ENCODE results near the gene CENPB.
"Not testable (repeated sequence)": the region's sequence is repeated elsewhere in the genome, so short reads cannot be mapped to it uniquely, and the experiment has no call there.

CENPB gene

GRCh38 chr20:3786665-3787323, at the start of gene CENPB:
Gene CENPB (minus strand): TSS chr20:3786740. CDS start chr20:3786483, 257 bp downstream.
- DNase-seq, result peak; percentile 50

DNA sequence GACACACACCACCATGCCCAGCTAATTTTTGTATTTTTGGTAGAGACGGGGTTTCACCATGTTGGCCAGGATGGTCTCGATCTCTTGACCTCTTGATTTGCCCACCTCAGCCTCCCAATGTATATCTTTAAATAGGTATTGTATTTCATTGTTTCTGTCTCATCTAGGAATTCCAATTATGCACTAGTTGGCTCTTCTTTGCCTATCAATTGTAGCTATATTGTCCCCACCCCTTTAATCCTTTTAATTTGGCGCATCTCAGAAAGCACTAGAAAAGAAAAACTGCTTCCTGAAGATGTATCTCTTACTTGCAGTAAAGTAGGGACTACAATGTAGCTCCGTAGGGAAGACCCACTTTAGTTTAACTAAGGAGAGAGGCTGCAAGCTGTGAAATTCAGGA, 49.6 kb upstream of the CENPB start:
- no peak for DNase-seq

GRCh38 chr20:3829891-3830290, 43.4 kb upstream of the CENPB start:
- DNase-seq, result not testable (repeated sequence)

DNA sequence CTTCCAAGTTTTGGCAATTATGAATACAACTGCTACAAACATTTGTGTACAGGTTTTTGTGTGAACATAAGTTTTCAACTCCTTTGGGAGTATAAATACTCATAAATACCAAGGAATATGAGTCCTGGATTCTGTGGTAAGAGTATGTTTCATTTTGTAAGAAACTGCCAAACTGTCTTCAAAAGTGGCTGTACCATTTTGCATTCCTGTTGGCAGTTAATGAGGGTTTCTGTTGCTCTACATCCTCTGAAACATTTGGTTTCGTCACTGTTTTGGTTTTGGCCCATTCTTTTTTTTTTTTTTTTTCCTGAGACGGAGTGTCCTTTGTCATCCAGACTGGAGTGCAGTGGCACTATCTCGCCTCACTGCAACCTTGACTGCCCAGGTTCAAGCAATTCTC, 42.3 kb upstream of the CENPB start:
- DNase-seq, result no peak

GRCh38 chr20:3826420-3826819, 39.9 kb upstream of the CENPB start:
- no peak for DNase-seq

GRCh38 chr20:3825526-3825925, 39.0 kb upstream of the CENPB start:
- no peak for DNase-seq

- DNase-seq, result no peak
These were observed 37.3 kb upstream of the CENPB start for GRCh38 chr20:3823881-3824280.

DNA sequence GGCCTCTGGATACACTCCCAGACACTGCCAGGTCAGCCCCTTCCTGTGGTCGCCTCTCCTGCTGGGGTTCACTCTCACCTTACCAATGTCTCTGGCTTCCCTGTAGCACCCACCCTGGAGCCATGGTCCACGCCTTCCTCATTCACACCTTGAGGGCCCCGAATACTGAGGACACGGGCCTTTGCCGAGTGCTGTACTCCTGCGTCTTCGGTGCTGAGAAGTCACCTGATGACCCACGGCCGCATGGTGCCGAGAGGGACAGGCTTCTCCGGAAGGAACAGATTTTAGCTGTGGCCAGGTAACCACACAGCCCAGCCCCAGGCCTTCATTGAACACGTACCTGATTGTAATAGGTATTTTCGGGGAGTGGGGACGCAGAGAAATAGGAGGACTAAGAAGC, 35.5 kb upstream of the CENPB start:
- no peak for DNase-seq

DNA sequence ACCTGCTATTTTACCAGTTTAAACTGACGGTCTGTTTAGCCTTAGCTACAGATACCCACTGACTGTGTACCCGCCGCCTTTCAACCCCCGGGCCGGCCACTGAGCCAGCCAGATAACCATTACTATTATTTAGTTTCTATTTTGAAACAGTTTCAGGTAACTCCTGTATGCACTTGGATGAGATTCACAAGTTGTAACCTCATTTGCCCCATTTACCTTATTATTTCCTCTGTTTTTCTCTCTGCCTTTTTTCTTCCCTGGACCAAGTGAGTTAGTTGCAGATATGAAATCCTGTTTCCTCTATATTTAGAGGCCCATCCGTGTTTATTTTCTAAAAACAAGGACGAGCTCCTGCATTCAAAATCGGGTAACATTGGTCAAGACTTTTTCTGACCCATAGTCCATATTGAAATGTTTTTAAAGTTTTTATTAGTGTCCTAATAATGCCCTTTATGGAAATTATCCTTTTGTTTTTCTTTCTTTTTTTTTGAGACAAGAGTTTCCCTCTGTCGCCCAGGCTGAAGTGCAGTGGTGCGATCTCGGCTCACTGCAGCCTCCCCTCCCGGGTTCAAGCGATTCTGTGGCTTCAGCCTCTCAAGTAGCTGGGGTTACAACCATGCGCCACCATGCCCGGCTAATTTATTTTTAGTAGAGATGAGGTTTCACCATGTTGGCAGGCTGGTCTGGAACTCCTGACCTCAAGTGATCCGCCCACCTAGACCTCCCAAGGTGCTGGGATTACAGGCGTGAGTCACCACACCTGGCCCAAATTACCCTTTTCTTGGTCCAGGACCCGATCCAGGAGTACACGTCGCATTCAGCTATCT, 34.6 kb upstream of the CENPB start:
- no peak for DNase-seq

DNA sequence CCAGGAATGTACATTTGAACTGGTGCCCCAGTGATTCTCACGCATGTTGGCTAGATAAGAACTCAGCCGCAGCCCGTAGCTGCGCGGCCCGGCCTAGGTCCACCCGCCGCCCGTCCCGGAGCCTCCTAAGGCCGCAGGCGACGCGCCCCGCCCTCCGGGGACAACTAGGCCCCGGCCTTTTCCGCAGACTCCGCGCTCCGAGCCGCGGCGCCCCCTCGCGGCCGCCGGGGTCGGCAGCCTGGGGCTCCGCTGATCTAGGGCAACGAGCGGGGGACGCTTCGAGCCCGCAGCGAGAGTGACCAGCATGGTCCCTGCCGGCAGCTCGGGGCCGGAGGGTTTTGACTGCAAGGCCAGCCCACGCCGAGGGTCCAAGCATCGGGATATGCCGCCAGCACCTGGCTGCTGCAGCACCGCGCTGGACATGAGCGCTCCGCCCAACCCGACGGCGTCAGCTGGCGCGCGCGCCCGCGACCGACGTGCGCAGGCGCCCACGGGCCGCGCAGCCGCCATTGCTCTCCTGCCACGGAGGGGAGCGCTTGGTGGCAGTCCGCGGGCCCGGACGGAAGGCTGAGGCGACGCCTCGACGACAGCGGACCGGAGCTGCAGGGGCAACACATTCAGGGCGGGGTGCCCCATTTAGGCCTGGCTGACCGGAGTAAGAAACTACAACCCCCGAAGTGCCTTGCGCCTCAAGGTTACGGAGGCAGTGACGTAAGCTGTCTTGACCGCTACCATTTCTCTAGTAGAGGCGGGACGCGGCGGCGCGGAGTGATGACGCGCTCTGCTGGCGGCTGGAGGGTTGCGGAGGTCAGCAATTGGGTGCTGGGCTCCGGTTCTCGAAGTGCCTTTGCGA, 33.7 kb upstream of the CENPB start, which contains the start of gene AP5S1:
AP5S1 (plus strand) TSS at position 500 of the 853 bp plus-strand sequence. CDS start 1,571 bp downstream, outside the sequence.
- peak; percentile 90 for DNase-seq

DNA sequence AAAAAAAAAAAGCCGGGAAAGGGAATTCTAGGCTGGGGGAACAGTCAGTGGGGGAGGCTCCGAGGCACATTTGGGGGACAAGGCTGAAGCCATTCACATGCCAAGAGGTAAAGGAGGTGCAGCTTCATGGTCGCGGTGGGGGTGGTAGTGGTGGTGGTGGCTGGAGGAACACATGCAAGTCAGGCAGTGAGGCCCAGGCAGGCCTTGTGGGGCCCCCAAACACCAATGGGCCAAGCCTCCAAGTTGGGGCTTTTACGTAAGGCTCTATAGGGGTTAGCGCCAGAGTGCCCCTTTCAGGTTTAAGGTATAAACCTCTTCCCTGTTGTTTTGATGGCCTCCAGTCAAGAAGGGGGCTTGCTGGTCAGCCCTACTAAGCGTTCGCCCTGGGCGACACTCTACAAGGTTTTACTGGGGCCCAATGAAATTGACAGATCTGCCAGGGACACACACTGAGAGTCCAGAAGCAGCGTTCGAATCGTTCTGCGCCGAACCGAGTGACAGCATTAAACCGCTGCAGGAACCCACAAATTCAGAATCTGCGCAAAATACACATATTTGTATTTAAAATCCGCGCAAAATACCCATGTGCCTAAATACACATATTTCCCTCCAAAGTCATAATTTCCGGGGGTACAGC, 33.0 kb upstream of the CENPB start:
- no peak for DNase-seq

- peak; percentile 53 for DNase-seq
These were observed 31.9 kb upstream of the CENPB start for GRCh38 chr20:3818155-3819151.

DNA sequence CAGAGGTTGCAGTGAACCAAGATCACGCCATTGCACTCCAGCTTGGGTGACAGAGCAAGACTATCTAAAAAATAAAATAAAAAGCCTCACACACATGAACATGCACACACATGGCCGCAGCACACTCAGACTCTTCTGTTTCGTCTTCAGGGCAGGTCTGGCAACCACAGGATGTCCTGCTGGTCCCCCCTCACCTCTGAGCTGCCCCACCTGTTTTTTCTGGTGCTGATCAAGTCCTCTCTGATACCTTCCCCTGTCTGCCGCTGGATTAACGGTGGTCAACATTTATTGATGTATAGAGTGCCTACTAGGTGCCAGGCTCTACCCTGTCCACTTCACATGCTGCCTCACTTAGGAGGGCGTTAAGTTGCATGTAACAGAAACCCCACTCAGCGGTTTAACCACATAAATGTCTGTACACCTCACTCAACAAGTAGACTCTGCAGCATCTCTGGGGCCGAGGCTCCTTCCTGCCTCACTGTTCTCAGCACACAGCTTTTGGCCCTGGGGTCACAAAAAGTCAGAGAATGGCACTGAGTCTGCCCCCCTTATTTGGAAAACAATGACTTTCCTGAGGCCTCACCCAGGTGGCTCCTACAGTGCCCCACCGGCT, 29.3 kb upstream of the CENPB start:
- no peak for DNase-seq

DNA sequence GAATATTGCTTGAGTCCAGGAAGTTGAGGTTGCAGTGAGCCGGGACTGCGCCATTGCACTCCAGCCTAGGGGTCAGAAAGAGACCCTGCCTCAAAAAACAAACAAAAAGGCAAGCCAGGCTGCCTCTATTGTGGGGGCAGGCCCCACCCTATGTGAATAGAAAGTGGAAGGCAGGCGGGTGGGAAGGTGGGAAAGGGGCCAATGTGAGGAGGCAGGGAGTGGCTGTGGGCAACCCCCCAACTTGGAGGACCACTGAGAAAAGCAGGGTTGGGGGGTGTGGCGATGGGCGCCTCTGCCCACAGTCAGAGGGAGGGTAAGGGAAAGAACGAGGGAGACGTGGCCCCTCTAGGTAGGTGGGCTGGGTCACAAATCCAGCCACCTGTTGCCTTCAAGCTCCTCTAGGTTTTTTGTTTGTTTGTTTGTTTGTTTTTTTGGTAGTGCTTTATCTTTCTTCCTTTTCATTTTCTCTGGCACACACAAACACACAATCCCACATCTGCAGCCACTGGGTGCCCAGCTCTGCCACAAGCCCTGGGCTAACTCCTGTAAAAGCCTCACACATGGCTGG, 28.5 kb upstream of the CENPB start:
- DNase-seq, result no peak

- DNase-seq, result no peak
These were observed 27.5 kb upstream of the CENPB start for GRCh38 chr20:3813848-3814581.

- no peak for DNase-seq
These were observed 26.7 kb upstream of the CENPB start for GRCh38 chr20:3812975-3813847.

GRCh38 chr20:3812259-3812681, 25.7 kb upstream of the CENPB start:
- DNase-seq, result peak; percentile 48

GRCh38 chr20:3811467-3812258, 25.1 kb upstream of the CENPB start:
- peak; percentile 97 for DNase-seq
